Ovary (tissue), 9 donors: ENCODE measurements around the gene POT1. TPM values are rescaled to one million over a fixed set of nuclear protein-coding genes. Genes with fewer than 3 reads are reported as not detected.

Experiments used
- DNase-seq, 5 donors: peaks; one replicate each; pipeline ENCODE4 v3.0.0-alpha.2; 2019 to 2020
- H3K27ac ChIP-seq, 2 donors: fragments of 200-600 bp; one replicate each; pipeline versions ENCODE4 v1.5.1 to v1.8.0; 2019 to 2022
- H3K27me3 ChIP-seq: fragments of 200-600 bp; one replicate; pipeline ENCODE4 v1.8.0; 2022
- H3K36me3 ChIP-seq: fragments of 200-600 bp; sonication (generic); one replicate; pipeline ENCODE4 v1.5.1; 2019
- H3K4me1 ChIP-seq: one replicate; pipeline ENCODE4 v1.8.1; 2013; ENCODE audit warnings: mild to moderate bottlenecking, moderate library complexity; ENCODE audit not compliant: insufficient read depth
- H3K4me3 ChIP-seq: fragments of 200-600 bp; sonication (generic); one replicate; pipeline ENCODE4 v1.5.1; 2017
- H3K9me3 ChIP-seq, 2 donors: fragments of 200-600 bp in 1 of 2; sonication (generic) in 1 of 2; one replicate each; pipeline versions ENCODE4 v1.5.1 to v1.8.1; 2013 to 2019; ENCODE audit warnings: mild to moderate bottlenecking in 1 of 2, moderate library complexity in 1 of 2
- EP300 ChIP-seq: sonication (generic); formaldehyde crosslinking; IDR thresholded peaks from one replicate; pipeline ENCODE4 v1.6.1; 2017; ENCODE audit warnings: antibody characterized with exemption
- POLR2A ChIP-seq: fragments of 450-650 bp; IDR thresholded peaks from one replicate; pipeline ENCODE4 v1.6.1; 2017; ENCODE audit warnings: antibody characterized with exemption, mild to moderate bottlenecking, moderate library complexity
- WGBS, 3 donors: extraction: QIAGEN DNeasy Blood & Tissue Kit in 1 of 3; methylation state at CpG; one replicate each; pipeline versions ENCODE4 v1.1.5 to v1.1.7; 2013 to 2017; 5-methylcytosine and 5-hydroxymethylcytosine counted together
- intact Hi-C, 4 donors: fragments of 100-400 bp; cut with DNase I; formaldehyde crosslinking; loops; one replicate each; pipeline versions ENCODE4 v1.11.0 to v1.15.1; 2022 to 2023
- polyA plus RNA-seq, 2 donors: library from polyadenylated mRNA; stranded (reverse); fragments of 200-250 nt in 1 of 2; fragments of 350-450 nt in 1 of 2; fragmentation: Illumina TruSeq in 1 of 2; extraction: RNeasy Lipid Tissue Mini Kit (QIAGEN cat#74804) in 1 of 2; gene quantifications; one replicate each; pipeline ENCODE4 v1.2.3, GENCODE V29; 2013 to 2014
- total RNA-seq, 7 donors: library from RNA; depleted of rRNA in 2 of 7; stranded (reverse); fragments of >200 nt in 2 of 7; fragmentation: NEBNext Ultra II Directional in 3 of 7; extraction: Animal tissue kit (Norgen Biotek cat#: 25700) in 3 of 7; gene quantifications; one replicate each; pipeline versions ENCODE4 v1.1.0 to v1.2.4, GENCODE V29; 2016 to 2023
- TF ChIP-seq, protein P1 (sequence below), 3 donors: fragments of 450-650 bp in 2 of 3; fragments of 200-600 bp in 1 of 3; IDR thresholded peaks; one replicate each; pipeline versions ENCODE4 v1.5.1 to v1.8.0; 2016 to 2022; ENCODE audit warnings: antibody characterized with exemption in 3 of 3, mild to moderate bottlenecking in 1 of 3
- donor health status: DM: no; HTN: no; CAD: no; lungs with moderate emphysema.
- donor health status: DM: no; HTN: no; CAD: no.
- donor health status: Bipolar disorder and iron deficiency.
- donor health status: DM: yes; HTN: yes; CAD: no.
- donor health status: DM: no; HTN: no; CAD: no.
- donor health status: DM: yes; HTN: yes; CAD: no.

The POT1 gene
- total and polyA plus RNA-seq, 9 donors: 12.3 to 33.0 (median 19.8) TPM

DNA sequence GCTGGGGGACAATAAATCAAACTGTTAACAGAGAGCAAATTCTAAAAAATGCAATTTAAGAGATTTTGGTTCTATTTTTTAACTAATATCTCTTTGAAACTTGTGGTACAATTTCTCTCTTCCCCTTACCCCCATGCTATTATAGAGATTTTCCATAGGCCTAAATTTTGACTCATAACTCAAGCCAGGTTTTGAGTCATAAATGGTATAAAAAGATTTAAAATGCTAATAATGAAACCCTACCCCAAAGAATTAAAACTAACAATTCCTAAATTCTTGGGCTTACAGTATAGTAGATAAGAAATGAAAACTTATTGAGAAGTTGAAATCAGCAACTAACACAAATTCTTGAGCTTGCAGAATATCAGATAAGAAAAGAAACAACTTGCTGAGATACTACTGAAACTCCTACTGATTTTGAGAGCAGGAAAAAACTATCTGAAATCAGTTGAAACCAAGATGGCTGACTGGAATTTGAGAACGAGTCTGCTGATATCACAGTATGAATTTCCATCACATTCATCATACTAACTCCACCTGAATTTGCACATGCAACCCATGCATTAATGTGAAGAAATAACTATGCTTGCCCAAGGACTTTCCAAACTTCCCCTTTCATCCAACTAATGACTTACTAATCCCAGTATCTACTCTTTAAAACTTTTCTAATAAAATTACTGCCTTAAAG lies 36.3 kb downstream of the POT1 start:
- no peaks in the 10 kb centered on the region for H3K27me3 ChIP-seq
- TF ChIP-seq EP300: no peak
- TF ChIP-seq, protein P1, sequence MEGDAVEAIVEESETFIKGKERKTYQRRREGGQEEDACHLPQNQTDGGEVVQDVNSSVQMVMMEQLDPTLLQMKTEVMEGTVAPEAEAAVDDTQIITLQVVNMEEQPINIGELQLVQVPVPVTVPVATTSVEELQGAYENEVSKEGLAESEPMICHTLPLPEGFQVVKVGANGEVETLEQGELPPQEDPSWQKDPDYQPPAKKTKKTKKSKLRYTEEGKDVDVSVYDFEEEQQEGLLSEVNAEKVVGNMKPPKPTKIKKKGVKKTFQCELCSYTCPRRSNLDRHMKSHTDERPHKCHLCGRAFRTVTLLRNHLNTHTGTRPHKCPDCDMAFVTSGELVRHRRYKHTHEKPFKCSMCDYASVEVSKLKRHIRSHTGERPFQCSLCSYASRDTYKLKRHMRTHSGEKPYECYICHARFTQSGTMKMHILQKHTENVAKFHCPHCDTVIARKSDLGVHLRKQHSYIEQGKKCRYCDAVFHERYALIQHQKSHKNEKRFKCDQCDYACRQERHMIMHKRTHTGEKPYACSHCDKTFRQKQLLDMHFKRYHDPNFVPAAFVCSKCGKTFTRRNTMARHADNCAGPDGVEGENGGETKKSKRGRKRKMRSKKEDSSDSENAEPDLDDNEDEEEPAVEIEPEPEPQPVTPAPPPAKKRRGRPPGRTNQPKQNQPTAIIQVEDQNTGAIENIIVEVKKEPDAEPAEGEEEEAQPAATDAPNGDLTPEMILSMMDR (IDR thresholded peaks at IDR 0.05): no peak
- TF ChIP-seq POLR2A: no peak
- no peak overlapping the region for H3K27ac ChIP-seq
- intact Hi-C loops: no loop called here
- no peak overlapping the region for H3K4me3 ChIP-seq
- DNase-seq: no peak
- H3K4me1 ChIP-seq: no peaks in the 10 kb centered on the region
- H3K9me3 ChIP-seq: no peaks in the 10 kb centered on the region
- WGBS, 3 donors: 81 to 84% (median 83%) methylated on average over 1 of the region's 1 CpG
- no peaks in the 10 kb centered on the region for H3K36me3 ChIP-seq

DNA sequence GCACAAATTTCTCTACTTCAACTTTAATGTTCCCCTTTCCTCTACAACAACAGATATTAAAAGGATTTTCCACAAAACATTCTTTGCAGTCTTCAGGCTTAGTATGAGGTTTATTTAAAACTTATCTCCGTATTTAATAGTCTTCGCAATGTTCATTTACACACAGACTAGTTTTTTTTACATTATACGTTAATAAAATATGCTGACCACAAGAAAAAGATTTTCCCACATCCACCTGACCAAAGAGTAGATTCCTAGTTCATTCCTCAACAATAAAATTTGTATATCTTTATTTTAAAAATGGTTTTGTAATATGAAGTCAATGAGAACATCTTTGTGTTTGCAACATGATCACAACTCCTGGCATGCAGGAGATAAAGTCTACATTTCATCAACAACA lies 42.4 kb downstream of the POT1 start:
- intact Hi-C loops: no loop called here
- no peak for DNase-seq
- Histone ChIP-seq H3K36me3 (no peaks in the 10 kb centered on the region), H3K4me3 (no peak overlapping the region), H3K27ac (no peak overlapping the region), H3K4me1 (no peaks in the 10 kb centered on the region), H3K27me3 (no peaks in the 10 kb centered on the region), H3K9me3 (no peaks in the 10 kb centered on the region)
- WGBS, 3 donors: 94 to 96% (median 95%) methylated on average over 3 of the region's 3 CpGs
- TF ChIP-seq, protein P1 (IDR thresholded peaks at IDR 0.05): no peak
- TF ChIP-seq POLR2A: no peak
- TF ChIP-seq EP300: no peak

DNA sequence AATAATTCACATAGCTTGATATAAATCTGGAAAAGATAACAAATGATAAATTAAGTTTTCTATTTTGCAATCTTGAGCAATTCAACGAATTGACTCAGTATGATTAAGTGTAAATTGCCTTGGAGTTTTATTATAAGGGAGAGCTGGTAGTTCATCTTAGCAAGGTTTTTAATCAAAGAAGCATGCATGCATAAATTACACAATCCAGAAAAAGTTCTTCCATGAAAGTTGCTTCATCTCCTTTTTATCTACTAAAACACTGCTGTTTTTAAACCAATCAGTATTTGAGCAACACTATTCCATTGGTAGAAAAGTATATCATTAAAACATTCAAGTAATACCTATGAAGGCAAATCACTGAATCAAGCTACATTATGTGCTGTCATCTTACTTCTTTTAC lies 47.6 kb downstream of the POT1 start:
- no peak for DNase-seq
- Histone ChIP-seq H3K4me3 (no peak overlapping the region), H3K36me3 (no peaks in the 10 kb centered on the region), H3K9me3 (no peaks in the 10 kb centered on the region), H3K4me1 (no peaks in the 10 kb centered on the region), H3K27ac (no peak overlapping the region), H3K27me3 (no peaks in the 10 kb centered on the region)
- no peak for TF ChIP-seq POLR2A
- TF ChIP-seq EP300: no peak
- TF ChIP-seq, protein P1 (IDR thresholded peaks at IDR 0.05): no peak
- 67 to 74% (median 72%) methylated on average over 1 of the region's 1 CpG for WGBS, 3 donors
- intact Hi-C loops: no loop called here

DNA sequence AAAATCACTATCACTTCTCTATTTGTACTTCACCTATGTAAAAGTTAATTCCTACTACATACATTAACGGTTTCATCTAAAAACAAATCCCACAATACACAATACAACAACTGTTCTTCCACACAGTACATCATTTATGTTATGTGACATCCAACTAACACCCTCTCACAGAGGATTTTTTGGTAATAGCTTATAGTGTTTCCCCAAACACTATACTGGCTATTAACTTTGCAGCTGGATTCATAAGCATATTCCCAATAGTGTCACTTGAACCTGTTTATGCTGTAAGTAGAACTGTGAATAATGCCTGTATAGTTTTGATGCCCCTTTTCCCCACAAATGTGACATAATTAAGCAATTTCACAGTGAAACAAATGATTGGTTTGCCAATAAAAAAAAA lies 49.9 kb downstream of the POT1 start:
- TF ChIP-seq EP300 (no peak), POLR2A (no peak)
- TF ChIP-seq, protein P1 (IDR thresholded peaks at IDR 0.05): no peak
- Histone ChIP-seq H3K4me3 (no peak overlapping the region), H3K4me1 (no peaks in the 10 kb centered on the region), H3K27me3 (no peaks in the 10 kb centered on the region), H3K36me3 (no peaks in the 10 kb centered on the region), H3K27ac (no peak overlapping the region), H3K9me3 (no peaks in the 10 kb centered on the region)
- 89 to 97% (median 89%) methylated on average over 1 of the region's 1 CpG for WGBS, 3 donors
- intact Hi-C loops: no loop called here
- no peak for DNase-seq
